ENCODE results near the gene THSD7B.

THSD7B gene

GRCh38 chr2:137348301-137348700 lies 583.0 kb downstream of the THSD7B start:
- TF ChIP-seq RAD21 (IDR thresholded peaks at IDR 0.05; ENCODE audit: low read depth), result no peak
- TF ChIP-seq MAX (IDR thresholded peaks at IDR 0.05), result no peak
- no peak for TF ChIP-seq ZBTB7A (IDR thresholded peaks at IDR 0.05; ENCODE audit: low read depth)
- no peak for TF ChIP-seq YY1 (IDR thresholded peaks at IDR 0.05; ENCODE audit: low read depth)
- TF ChIP-seq TCF12 (IDR thresholded peaks at IDR 0.05; ENCODE audit: low read depth), result no peak
- TF ChIP-seq CEBPB (IDR thresholded peaks at IDR 0.05), result no peak

- TF ChIP-seq USF1 (IDR thresholded peaks at IDR 0.05) (no peak), YY1 (IDR thresholded peaks at IDR 0.05; ENCODE audit: low read depth) (no peak)
Measured at GRCh38 chr2:137357634-137358033, 592.3 kb downstream of the THSD7B start.

- TF ChIP-seq NFIC (IDR thresholded peaks at IDR 0.05) (no peak), RAD21 (IDR thresholded peaks at IDR 0.05; ENCODE audit: low read depth) (no peak), EP300 (IDR thresholded peaks at IDR 0.05; ENCODE audit: borderline replicate concordance) (no peak)
Measured at GRCh38 chr2:137367361-137367760, 602.0 kb downstream of the THSD7B start.

- TF ChIP-seq CEBPB (IDR thresholded peaks at IDR 0.05), result no peak
- no peak for TF ChIP-seq CREB1 (IDR thresholded peaks at IDR 0.05; ENCODE audit: low read depth)
- TF ChIP-seq TCF12 (IDR thresholded peaks at IDR 0.05; ENCODE audit: low read depth), result no peak
- TF ChIP-seq FOXM1 (IDR thresholded peaks at IDR 0.05; ENCODE audit: borderline replicate concordance, low read depth), result no peak
- no peak for TF ChIP-seq YY1 (IDR thresholded peaks at IDR 0.05; ENCODE audit: low read depth)
- TF ChIP-seq ZBTB7A (IDR thresholded peaks at IDR 0.05; ENCODE audit: low read depth), result no peak
- TF ChIP-seq USF1 (IDR thresholded peaks at IDR 0.05), result no peak
- TF ChIP-seq TAF1 (IDR thresholded peaks at IDR 0.05; ENCODE audit: low read depth), result no peak
- TF ChIP-seq RAD21 (IDR thresholded peaks at IDR 0.05; ENCODE audit: low read depth), result no peak
- no peak for TF ChIP-seq NFIC (IDR thresholded peaks at IDR 0.05)
- no peak for TF ChIP-seq EGR1 (IDR thresholded peaks at IDR 0.05)
- TF ChIP-seq REST (IDR thresholded peaks at IDR 0.05; ENCODE audit: low read depth), result no peak
Measured at GRCh38 chr2:137369106-137369505, 603.8 kb downstream of the THSD7B start.

- no peak for TF ChIP-seq EGR1 (IDR thresholded peaks at IDR 0.05)
- TF ChIP-seq EP300 (IDR thresholded peaks at IDR 0.05; ENCODE audit: borderline replicate concordance), result no peak
- no peak for TF ChIP-seq CREB1 (IDR thresholded peaks at IDR 0.05; ENCODE audit: low read depth)
- no peak for TF ChIP-seq NFIC (IDR thresholded peaks at IDR 0.05)
- TF ChIP-seq USF1 (IDR thresholded peaks at IDR 0.05), result no peak
- TF ChIP-seq REST (IDR thresholded peaks at IDR 0.05; ENCODE audit: low read depth), result no peak
- TF ChIP-seq RAD21 (IDR thresholded peaks at IDR 0.05; ENCODE audit: low read depth), result no peak
- no peak for TF ChIP-seq TCF12 (IDR thresholded peaks at IDR 0.05; ENCODE audit: low read depth)
- TF ChIP-seq ZBTB7A (IDR thresholded peaks at IDR 0.05; ENCODE audit: low read depth), result no peak
- no peak for TF ChIP-seq MAX (IDR thresholded peaks at IDR 0.05)
- no peak for TF ChIP-seq CEBPB (IDR thresholded peaks at IDR 0.05)
Measured at GRCh38 chr2:137379186-137379585, 613.8 kb downstream of the THSD7B start.

GRCh38 chr2:137380610-137381009 lies 615.3 kb downstream of the THSD7B start:
- TF ChIP-seq MAX (IDR thresholded peaks at IDR 0.05) (0 out of 2 replicates have a peak, but pooled peaks have one; percentile 25), EP300 (IDR thresholded peaks at IDR 0.05; ENCODE audit: borderline replicate concordance) (peak; percentile 42; the same call in 1 of the 2 replicates), REST (IDR thresholded peaks at IDR 0.05; ENCODE audit: low read depth) (no peak), NFIC (IDR thresholded peaks at IDR 0.05) (peak; percentile 68), CEBPB (IDR thresholded peaks at IDR 0.05) (no peak), CREB1 (IDR thresholded peaks at IDR 0.05; ENCODE audit: low read depth) (no peak), USF1 (IDR thresholded peaks at IDR 0.05) (0 out of 2 replicates have a peak, but pooled peaks have one; percentile 8)
